ENCODE data around the gene ITPRIPL2.
A peak's percentile ranks its signal among the peaks of the same experiment; 100 is the strongest.

ITPRIPL2 gene

DNA sequence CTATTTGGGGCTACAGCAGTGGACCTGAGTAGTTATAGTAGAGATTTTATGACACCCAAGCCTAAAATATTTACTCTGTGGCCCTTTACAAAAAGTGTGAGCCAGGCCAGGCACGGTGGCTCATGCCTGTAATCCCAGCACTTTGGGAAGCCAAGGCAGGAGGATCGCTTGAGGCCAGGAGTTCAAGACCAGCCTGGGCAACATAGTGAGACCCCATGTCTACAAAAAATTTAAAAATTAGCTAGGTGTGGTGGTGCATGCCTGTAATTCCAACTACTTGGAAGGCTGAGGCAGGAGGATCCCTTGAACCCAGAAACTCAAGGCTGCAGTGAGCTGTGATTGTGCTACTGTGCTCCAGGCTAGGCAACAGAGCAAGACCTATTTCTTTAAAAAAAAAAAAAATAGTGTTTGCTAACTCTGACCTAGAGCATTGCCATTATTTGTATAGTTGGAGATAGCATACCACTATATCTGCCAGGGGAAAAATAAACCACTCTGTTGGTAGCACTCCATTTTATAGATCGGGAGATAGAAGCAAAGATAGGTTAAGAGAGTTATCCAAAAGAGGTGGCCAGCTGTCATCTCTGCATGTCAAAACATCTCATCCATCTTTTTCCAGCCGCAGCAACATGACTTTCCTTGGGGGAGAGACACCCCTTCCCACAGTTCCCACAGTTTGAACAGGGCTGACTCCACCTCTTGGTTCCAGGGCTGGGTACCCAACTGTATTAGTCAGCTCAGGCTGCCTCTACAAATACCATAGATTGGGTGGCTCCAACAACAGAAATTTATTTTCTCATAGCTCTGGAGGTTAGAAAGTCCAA is 3.0 kb upstream of the ITPRIPL2 start:
- no peak overlapping the region for H3K4me3 ChIP-seq (ENCODE audit: low read length)
- 94% methylated on average over 4 of the region's 4 CpGs for WGBS
- H3K27me3 ChIP-seq (ENCODE audit: insufficient read depth, low read length) = peaks cover 32% of the 10 kb centered on the region
- no peak overlapping the region for H3K9ac ChIP-seq (ENCODE audit: low read depth, low read length)
- H3K36me3 ChIP-seq (ENCODE audit: insufficient read depth, low read length) = no peaks in the 10 kb centered on the region
- peaks cover 3% of the 10 kb centered on the region; the same call in 1 of the 2 replicates for H3K4me1 ChIP-seq (ENCODE audit: insufficient read depth, low read length)
- H3K9me3 ChIP-seq (ENCODE audit: insufficient read depth, low read depth, low read length) = no peaks in the 10 kb centered on the region
- no peak overlapping the region for H3K27ac ChIP-seq (ENCODE audit: low read depth, low read length)

GRCh38 chr16:19112099-19112407 is 1.7 kb upstream of the ITPRIPL2 start:
- H3K27ac ChIP-seq (ENCODE audit: low read depth, low read length) = no peak overlapping the region
- H3K27me3 ChIP-seq (ENCODE audit: insufficient read depth, low read length) = peaks cover 44% of the 10 kb centered on the region
- no peaks in the 10 kb centered on the region for H3K9me3 ChIP-seq (ENCODE audit: insufficient read depth, low read depth, low read length)
- no peak overlapping the region for H3K4me3 ChIP-seq (ENCODE audit: low read length)
- no peaks in the 10 kb centered on the region for H3K36me3 ChIP-seq (ENCODE audit: insufficient read depth, low read length)
- no peak overlapping the region for H3K9ac ChIP-seq (ENCODE audit: low read depth, low read length)
- H3K4me1 ChIP-seq (ENCODE audit: insufficient read depth, low read length) = peaks cover 13% of the 10 kb centered on the region
- WGBS = 97% methylated on average over 2 of the region's 2 CpGs

GRCh38 chr16:19114359-19115147 is 789 bp downstream of the ITPRIPL2 start:
- no peak overlapping the region for H3K27ac ChIP-seq (ENCODE audit: low read depth, low read length)
- peak overlapping the region; percentile 59 for H3K4me3 ChIP-seq (ENCODE audit: low read length)
- H3K9ac ChIP-seq (ENCODE audit: low read depth, low read length) = peak overlapping the region; percentile 75
- H3K4me1 ChIP-seq (ENCODE audit: insufficient read depth, low read length) = peaks cover 29% of the 10 kb centered on the region
- WGBS = 41% methylated on average over 80 of the region's 80 CpGs
- H3K9me3 ChIP-seq (ENCODE audit: insufficient read depth, low read depth, low read length) = no peaks in the 10 kb centered on the region
- H3K36me3 ChIP-seq (ENCODE audit: insufficient read depth, low read length) = no peaks in the 10 kb centered on the region
- peaks cover 52% of the 10 kb centered on the region for H3K27me3 ChIP-seq (ENCODE audit: insufficient read depth, low read length)

GRCh38 chr16:19115148-19116021 is 1.6 kb downstream of the ITPRIPL2 start:
- Histone ChIP-seq H3K9ac (ENCODE audit: low read depth, low read length) (no peak overlapping the region), H3K9me3 (ENCODE audit: insufficient read depth, low read depth, low read length) (no peaks in the 10 kb centered on the region), H3K36me3 (ENCODE audit: insufficient read depth, low read length) (no peaks in the 10 kb centered on the region), H3K4me1 (ENCODE audit: insufficient read depth, low read length) (peaks cover 30% of the 10 kb centered on the region), H3K27ac (ENCODE audit: low read depth, low read length) (no peak overlapping the region), H3K27me3 (ENCODE audit: insufficient read depth, low read length) (peaks cover 52% of the 10 kb centered on the region), H3K4me3 (ENCODE audit: low read length) (no peak overlapping the region)
- 95% methylated on average over 50 of the region's 50 CpGs for whole genome bisulfite sequencing

- Histone ChIP-seq H3K4me3 (ENCODE audit: low read length) (no peak overlapping the region), H3K9ac (ENCODE audit: low read depth, low read length) (no peak overlapping the region), H3K36me3 (ENCODE audit: insufficient read depth, low read length) (no peaks in the 10 kb centered on the region), H3K4me1 (ENCODE audit: insufficient read depth, low read length) (peaks cover 30% of the 10 kb centered on the region), H3K27ac (ENCODE audit: low read depth, low read length) (no peak overlapping the region), H3K27me3 (ENCODE audit: insufficient read depth, low read length) (peaks cover 52% of the 10 kb centered on the region), H3K9me3 (ENCODE audit: insufficient read depth, low read depth, low read length) (no peaks in the 10 kb centered on the region)
- 58% methylated on average over 6 of the region's 6 CpGs for WGBS
Observed at GRCh38 chr16:19116711-19117449, 3.1 kb downstream of the ITPRIPL2 start.

DNA sequence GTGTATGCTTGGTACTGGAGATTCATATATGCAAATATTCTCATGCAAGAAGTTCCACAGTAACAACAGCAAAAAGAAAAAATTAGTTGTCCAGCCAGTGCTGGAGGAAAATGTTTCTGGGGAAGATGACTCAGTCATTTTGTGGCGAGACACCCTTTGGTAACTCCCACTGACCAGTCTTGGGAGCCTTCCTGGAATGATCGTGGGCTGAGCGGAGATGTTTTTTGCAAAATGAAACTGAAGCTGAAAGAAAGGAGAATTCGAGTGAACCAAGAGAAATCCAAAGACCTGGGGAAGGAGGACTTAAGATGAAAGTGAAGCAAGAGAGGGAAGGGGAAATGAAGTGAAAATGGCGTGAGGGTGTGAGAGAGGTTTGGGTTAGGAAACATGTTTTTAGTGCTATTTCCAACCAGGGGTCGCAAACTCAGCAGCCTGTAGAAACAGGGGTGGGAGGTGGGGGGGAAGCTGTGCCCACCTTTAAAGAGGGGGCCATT is 5.2 kb downstream of the ITPRIPL2 start:
- Histone ChIP-seq H3K4me3 (ENCODE audit: low read length) (no peak overlapping the region), H3K27ac (ENCODE audit: low read depth, low read length) (no peak overlapping the region), H3K36me3 (ENCODE audit: insufficient read depth, low read length) (no peaks in the 10 kb centered on the region), H3K9ac (ENCODE audit: low read depth, low read length) (no peak overlapping the region), H3K9me3 (ENCODE audit: insufficient read depth, low read depth, low read length) (no peaks in the 10 kb centered on the region), H3K27me3 (ENCODE audit: insufficient read depth, low read length) (peaks cover 37% of the 10 kb centered on the region), H3K4me1 (ENCODE audit: insufficient read depth, low read length) (peaks cover 27% of the 10 kb centered on the region)
- WGBS = 85% methylated on average over 6 of the region's 6 CpGs

DNA sequence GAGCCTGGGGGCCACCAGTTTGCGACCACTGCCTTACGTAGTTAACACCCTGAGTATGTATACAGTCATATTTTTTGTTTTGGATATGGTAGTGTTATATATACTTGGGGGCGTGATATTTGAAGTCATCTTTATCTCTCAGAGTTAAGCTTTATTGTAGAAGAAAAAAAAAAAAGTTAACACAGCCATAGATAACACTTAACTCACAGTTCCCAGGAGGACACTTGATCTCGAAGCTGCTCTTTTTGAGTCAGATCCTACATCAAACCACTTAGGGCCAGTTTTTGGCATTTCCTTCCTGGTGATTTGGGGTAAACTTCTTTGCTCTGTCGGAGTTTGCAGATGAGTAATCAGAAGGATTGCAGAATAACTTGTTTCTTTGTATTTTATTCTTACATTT is 5.8 kb downstream of the ITPRIPL2 start:
- Histone ChIP-seq H3K27me3 (ENCODE audit: insufficient read depth, low read length) (peaks cover 31% of the 10 kb centered on the region), H3K9me3 (ENCODE audit: insufficient read depth, low read depth, low read length) (no peaks in the 10 kb centered on the region), H3K36me3 (ENCODE audit: insufficient read depth, low read length) (no peaks in the 10 kb centered on the region), H3K4me1 (ENCODE audit: insufficient read depth, low read length) (peaks cover 27% of the 10 kb centered on the region), H3K4me3 (ENCODE audit: low read length) (no peak overlapping the region), H3K27ac (ENCODE audit: low read depth, low read length) (no peak overlapping the region), H3K9ac (ENCODE audit: low read depth, low read length) (no peak overlapping the region)
- WGBS = 90% methylated on average over 3 of the region's 5 CpGs

GRCh38 chr16:19123535-19124178 is 9.9 kb downstream of the ITPRIPL2 start:
- Histone ChIP-seq H3K9me3 (ENCODE audit: insufficient read depth, low read depth, low read length) (no peaks in the 10 kb centered on the region), H3K4me1 (ENCODE audit: insufficient read depth, low read length) (peaks cover 10% of the 10 kb centered on the region; the same call in 1 of the 2 replicates), H3K27ac (ENCODE audit: low read depth, low read length) (no peak overlapping the region), H3K9ac (ENCODE audit: low read depth, low read length) (no peak overlapping the region), H3K36me3 (ENCODE audit: insufficient read depth, low read length) (no peaks in the 10 kb centered on the region), H3K27me3 (ENCODE audit: insufficient read depth, low read length) (no peaks in the 10 kb centered on the region), H3K4me3 (ENCODE audit: low read length) (no peak overlapping the region)
- WGBS = 90% methylated on average over 6 of the region's 6 CpGs

- H3K4me3 ChIP-seq (ENCODE audit: low read length) = no peak overlapping the region
- H3K27me3 ChIP-seq (ENCODE audit: insufficient read depth, low read length) = no peaks in the 10 kb centered on the region
- no peak overlapping the region for H3K9ac ChIP-seq (ENCODE audit: low read depth, low read length)
- no peaks in the 10 kb centered on the region for H3K36me3 ChIP-seq (ENCODE audit: insufficient read depth, low read length)
- peaks cover 10% of the 10 kb centered on the region for H3K4me1 ChIP-seq (ENCODE audit: insufficient read depth, low read length)
- H3K9me3 ChIP-seq (ENCODE audit: insufficient read depth, low read depth, low read length) = no peaks in the 10 kb centered on the region
- H3K27ac ChIP-seq (ENCODE audit: low read depth, low read length) = no peak overlapping the region
Observed at GRCh38 chr16:19126300-19126699, 12.5 kb downstream of the ITPRIPL2 start.

- H3K4me1 ChIP-seq (ENCODE audit: insufficient read depth, low read length) = peaks cover 15% of the 10 kb centered on the region
- H3K9me3 ChIP-seq (ENCODE audit: insufficient read depth, low read depth, low read length) = no peaks in the 10 kb centered on the region
- H3K9ac ChIP-seq (ENCODE audit: low read depth, low read length) = no peak overlapping the region
- H3K27me3 ChIP-seq (ENCODE audit: insufficient read depth, low read length) = no peaks in the 10 kb centered on the region
- no peaks in the 10 kb centered on the region for H3K36me3 ChIP-seq (ENCODE audit: insufficient read depth, low read length)
- H3K4me3 ChIP-seq (ENCODE audit: low read length) = no peak overlapping the region
- 93% methylated on average over 3 of the region's 3 CpGs for WGBS
- H3K27ac ChIP-seq (ENCODE audit: low read depth, low read length) = no peak overlapping the region
Observed at GRCh38 chr16:19127205-19127604, 13.4 kb downstream of the ITPRIPL2 start.

Data from HUES64 (cell line).